ENCODE measurements around the gene NOVA2.
A peak's percentile ranks its signal among the peaks of the same experiment; 100 is the strongest.

Gene NOVA2

GRCh38 chr19:45927565-45928261 lies 46.0 kb downstream of the NOVA2 start:
- no peaks in the 10 kb centered on the region for H3K9me2 ChIP-seq (replicated peaks; ENCODE audit: control insufficient read depth, low read length)
- peak overlapping the region; percentile 44 for H3K27ac ChIP-seq (ENCODE audit: low read depth, low read length)

GRCh38 chr19:45924891-45925447 lies 48.7 kb downstream of the NOVA2 start:
- Histone ChIP-seq H3K4me3 (ENCODE audit: low read length) (no peak overlapping the region), H3K36me3 (ENCODE audit: control insufficient read depth, low read length) (no peaks in the 10 kb centered on the region), H3K4me2 (ENCODE audit: low read length) (no peak overlapping the region), H3K9me3 (ENCODE audit: control insufficient read depth, insufficient read depth, low read length) (no peaks in the 10 kb centered on the region), H3K27ac (ENCODE audit: low read depth, low read length) (no peak overlapping the region), H3K4me1 (ENCODE audit: control insufficient read depth, low read length) (peaks cover 9% of the 10 kb centered on the region), H4K20me1 (ENCODE audit: control insufficient read depth, insufficient read depth, low read depth, low read length) (no peaks in the 10 kb centered on the region), H3K79me2 (ENCODE audit: control insufficient read depth, low read length) (no peaks in the 10 kb centered on the region), H3K9me2 (replicated peaks; ENCODE audit: control insufficient read depth, low read length) (no peaks in the 10 kb centered on the region), H3F3A (ENCODE audit: control insufficient read depth, insufficient read depth) (no peaks in the 10 kb centered on the region), H3K27me3 (ENCODE audit: control insufficient read depth, low read length) (peaks cover 6% of the 10 kb centered on the region)
- no peak for TF ChIP-seq CTCF (IDR thresholded peaks at IDR 0.05; ENCODE audit: low read depth, low read length, poor library complexity, severe bottlenecking)
- TF ChIP-seq EZH2phosphoT487 (IDR thresholded peaks at IDR 0.05; ENCODE audit: borderline replicate concordance, low read length) = no peak

More at GRCh38 chr19:45927565-45928261, 46.0 kb downstream of the NOVA2 start:
- Histone ChIP-seq H3K79me2 (ENCODE audit: control insufficient read depth, low read length) (no peaks in the 10 kb centered on the region), H3K4me1 (ENCODE audit: control insufficient read depth, low read length) (peaks cover 9% of the 10 kb centered on the region), H4K20me1 (ENCODE audit: control insufficient read depth, insufficient read depth, low read depth, low read length) (no peaks in the 10 kb centered on the region), H3F3A (ENCODE audit: control insufficient read depth, insufficient read depth) (no peaks in the 10 kb centered on the region), H3K9me3 (ENCODE audit: control insufficient read depth, insufficient read depth, low read length) (no peaks in the 10 kb centered on the region), H3K4me2 (ENCODE audit: low read length) (peak overlapping the region; percentile 97), H3K27me3 (ENCODE audit: control insufficient read depth, low read length) (no peaks in the 10 kb centered on the region), H3K4me3 (ENCODE audit: low read length) (peak overlapping the region; percentile 78), H3K36me3 (ENCODE audit: control insufficient read depth, low read length) (no peaks in the 10 kb centered on the region)
- no peak for TF ChIP-seq EZH2phosphoT487 (IDR thresholded peaks at IDR 0.05; ENCODE audit: borderline replicate concordance, low read length)
- peak; percentile 47 for TF ChIP-seq CTCF (IDR thresholded peaks at IDR 0.05; ENCODE audit: low read depth, low read length, poor library complexity, severe bottlenecking)

GRCh38 chr19:45922281-45922680 lies 51.4 kb downstream of the NOVA2 start:
- Histone ChIP-seq H4K20me1 (ENCODE audit: control insufficient read depth, insufficient read depth, low read depth, low read length) (no peaks in the 10 kb centered on the region), H3K4me3 (ENCODE audit: low read length) (no peak overlapping the region), H3F3A (ENCODE audit: control insufficient read depth, insufficient read depth) (no peaks in the 10 kb centered on the region), H3K79me2 (ENCODE audit: control insufficient read depth, low read length) (no peaks in the 10 kb centered on the region), H3K36me3 (ENCODE audit: control insufficient read depth, low read length) (no peaks in the 10 kb centered on the region), H3K4me1 (ENCODE audit: control insufficient read depth, low read length) (peaks cover under 1% of the 10 kb centered on the region; the same call in 1 of the 2 replicates), H3K4me2 (ENCODE audit: low read length) (no peak overlapping the region), H3K27me3 (ENCODE audit: control insufficient read depth, low read length) (peaks cover 23% of the 10 kb centered on the region), H3K27ac (ENCODE audit: low read depth, low read length) (no peak overlapping the region), H3K9me3 (ENCODE audit: control insufficient read depth, insufficient read depth, low read length) (no peaks in the 10 kb centered on the region), H3K9me2 (replicated peaks; ENCODE audit: control insufficient read depth, low read length) (no peaks in the 10 kb centered on the region)
- TF ChIP-seq EZH2phosphoT487 (IDR thresholded peaks at IDR 0.05; ENCODE audit: borderline replicate concordance, low read length) (no peak), CTCF (IDR thresholded peaks at IDR 0.05; ENCODE audit: low read depth, low read length, poor library complexity, severe bottlenecking) (peak; percentile 43)

All from DOHH2 (cell line).